ENCODE data around the gene JTB.

JTB gene

DNA sequence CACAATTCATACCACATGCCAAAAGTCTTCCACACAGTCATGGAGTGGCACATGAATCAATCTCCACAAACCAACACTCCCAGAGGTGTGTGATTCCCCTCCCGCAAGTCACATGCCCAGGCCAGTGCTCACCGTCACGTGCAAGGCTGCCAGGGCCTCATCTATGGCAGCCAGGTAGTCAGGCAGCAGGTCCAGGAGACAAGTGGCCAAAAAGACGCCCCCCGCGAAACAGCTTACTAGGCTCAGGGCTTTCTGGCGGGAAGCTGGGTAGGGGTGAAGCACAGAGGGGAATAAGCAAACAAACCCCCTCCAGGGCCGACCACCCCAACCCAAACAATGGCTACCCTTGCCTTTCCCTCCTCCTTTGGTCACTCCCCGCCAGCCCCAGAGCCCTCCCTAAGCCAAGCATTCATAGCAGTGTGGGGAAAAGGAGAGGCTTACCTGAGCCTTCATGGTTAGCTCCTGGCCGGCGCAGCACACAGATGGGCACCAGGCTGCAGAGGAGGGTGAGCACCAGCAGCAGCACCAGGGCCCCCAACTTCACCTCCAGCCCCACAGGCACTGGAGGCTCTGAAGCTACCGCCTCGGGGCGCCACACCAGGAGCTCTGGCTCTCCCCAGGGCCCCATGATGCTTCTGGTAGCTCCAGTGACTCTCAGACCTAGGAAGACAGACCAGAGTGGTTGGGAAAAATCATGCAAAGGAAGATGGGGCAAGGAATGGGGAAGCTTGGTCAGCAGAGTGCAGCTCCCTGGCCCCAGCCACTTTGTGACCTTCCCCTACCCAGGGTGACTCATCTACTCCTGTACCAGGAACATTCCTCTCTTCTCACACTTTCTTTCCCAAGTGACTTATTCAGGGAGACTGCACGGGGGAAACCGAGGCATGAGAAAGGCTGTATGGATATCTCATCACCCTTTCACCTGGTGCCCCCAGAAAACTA is 15.1 kb downstream of the JTB start:
- Histone ChIP-seq H2BK5ac (ENCODE audit: low read depth, low read length, poor library complexity, severe bottlenecking) (no peak overlapping the region), H3K27me3 (ENCODE audit: control insufficient read depth in 1 of 2, insufficient read depth in 1 of 2, low read length in 2 of 2) (no peaks in the 10 kb centered on the region), H4K8ac (ENCODE audit: low read length) (peak overlapping the region; percentile 65), H3K4me3 (ENCODE audit: insufficient read depth in 1 of 2, low read depth in 1 of 2, low read length in 2 of 2) (peak overlapping the region; percentile 72 to 97), H2AFZ (ENCODE audit: low read depth, low read length) (no peak overlapping the region), H3K14ac (ENCODE audit: low read length in 2 of 2) (peak overlapping the region in 1 of 2 experiments; percentile 89), H4K91ac (ENCODE audit: low read length) (peak overlapping the region; percentile 14), H2BK120ac (ENCODE audit: low read depth, low read length) (peak overlapping the region; percentile 56), H3K4me2 (ENCODE audit: low read length, poor library complexity, severe bottlenecking) (peak overlapping the region; percentile 83), H3K18ac (ENCODE audit: low read depth in 1 of 2, low read length in 2 of 2) (peak overlapping the region; percentile 34 to 75), H2AK5ac (ENCODE audit: low read length, severe bottlenecking) (no peak overlapping the region), H3K4ac (ENCODE audit: low read depth in 1 of 2, low read length in 2 of 2) (peak overlapping the region; percentile 9 to 93), H2BK15ac (ENCODE audit: low read depth, poor library complexity, severe bottlenecking) (no peak overlapping the region), H3K9me3 (ENCODE audit: control insufficient read depth, low read length) (no peaks in the 10 kb centered on the region), H3K4me1 (ENCODE audit: control insufficient read depth, insufficient read depth, low read depth, low read length) (peaks cover 7% of the 10 kb centered on the region), H3K9ac (ENCODE audit: low read length) (peak overlapping the region; percentile 92), H3K23ac (ENCODE audit: low read length in 2 of 2) (peak overlapping the region in 1 of 2 experiments; percentile 48), H2BK12ac (ENCODE audit: low read length in 2 of 2) (peak overlapping the region; percentile 14 to 81), H3K27ac (ENCODE audit: low read length, poor library complexity, severe bottlenecking) (peak overlapping the region; percentile 86), H3K36me3 (ENCODE audit: control insufficient read depth in 1 of 2, insufficient read depth in 2 of 2, low read depth in 1 of 2, low read length in 2 of 2) (peaks cover 16 to 24% of the 10 kb centered on the region in 2 experiments), H3K79me1 (replicated peaks; ENCODE audit: low read length, poor library complexity, severe bottlenecking) (peaks cover 10% of the 10 kb centered on the region)
- DNase-seq: peak; percentile 85
- 29% methylated on average over 12 of the region's 16 CpGs for WGBS

DNA sequence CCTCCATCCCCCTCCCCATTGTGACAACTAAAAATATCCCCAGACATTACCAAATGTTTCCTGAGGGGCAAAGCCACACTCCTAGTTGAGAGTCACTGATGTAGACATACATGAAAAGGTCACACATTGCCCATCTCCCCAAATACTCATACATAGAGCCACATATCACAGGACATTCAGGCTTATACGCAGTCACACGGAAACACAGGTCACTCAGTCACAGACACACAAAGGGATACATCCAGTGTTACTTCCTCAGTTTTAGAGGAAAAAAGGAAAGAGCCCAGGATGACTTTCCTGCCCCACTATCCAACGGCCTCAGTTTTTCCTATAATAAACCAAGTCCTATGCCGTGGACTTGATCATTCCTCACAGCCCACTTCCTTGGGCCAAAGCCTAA is 16.1 kb downstream of the JTB start:
- H3K36me3 ChIP-seq (ENCODE audit: control insufficient read depth in 1 of 2, insufficient read depth in 2 of 2, low read depth in 1 of 2, low read length in 2 of 2): peaks cover 16 to 24% of the 10 kb centered on the region in 2 experiments
- no peak overlapping the region for H3K4ac ChIP-seq (ENCODE audit: low read depth in 1 of 2, low read length in 2 of 2)
- H4K91ac ChIP-seq (ENCODE audit: low read length): no peak overlapping the region
- no peak overlapping the region for H3K27ac ChIP-seq (ENCODE audit: low read length, poor library complexity, severe bottlenecking)
- H3K23ac ChIP-seq (ENCODE audit: low read length in 2 of 2): no peak overlapping the region
- H4K8ac ChIP-seq (ENCODE audit: low read length): no peak overlapping the region
- H3K4me1 ChIP-seq (ENCODE audit: control insufficient read depth, insufficient read depth, low read depth, low read length): peaks cover 12% of the 10 kb centered on the region
- H3K27me3 ChIP-seq (ENCODE audit: control insufficient read depth in 1 of 2, insufficient read depth in 1 of 2, low read length in 2 of 2): no peaks in the 10 kb centered on the region
- H2BK120ac ChIP-seq (ENCODE audit: low read depth, low read length): no peak overlapping the region
- H2BK5ac ChIP-seq (ENCODE audit: low read depth, low read length, poor library complexity, severe bottlenecking): no peak overlapping the region
- peak overlapping the region in 1 of 2 experiments; percentile 97 for H3K4me3 ChIP-seq (ENCODE audit: insufficient read depth in 1 of 2, low read depth in 1 of 2, low read length in 2 of 2)
- no peak overlapping the region for H3K18ac ChIP-seq (ENCODE audit: low read depth in 1 of 2, low read length in 2 of 2)
- H2BK15ac ChIP-seq (ENCODE audit: low read depth, poor library complexity, severe bottlenecking): no peak overlapping the region
- peak overlapping the region; percentile 92 for H3K9ac ChIP-seq (ENCODE audit: low read length)
- WGBS: 93% methylated on average over 2 of the region's 4 CpGs
- H3K14ac ChIP-seq (ENCODE audit: low read length in 2 of 2): no peak overlapping the region
- H3K4me2 ChIP-seq (ENCODE audit: low read length, poor library complexity, severe bottlenecking): peak overlapping the region; percentile 83
- DNase-seq: no peak
- no peak overlapping the region for H2AK5ac ChIP-seq (ENCODE audit: low read length, severe bottlenecking)
- H2BK12ac ChIP-seq (ENCODE audit: low read length in 2 of 2): no peak overlapping the region
- no peak overlapping the region for H2AFZ ChIP-seq (ENCODE audit: low read depth, low read length)
- peaks cover 10% of the 10 kb centered on the region for H3K79me1 ChIP-seq (replicated peaks; ENCODE audit: low read length, poor library complexity, severe bottlenecking)
- H3K9me3 ChIP-seq (ENCODE audit: control insufficient read depth, low read length): no peaks in the 10 kb centered on the region

DNA sequence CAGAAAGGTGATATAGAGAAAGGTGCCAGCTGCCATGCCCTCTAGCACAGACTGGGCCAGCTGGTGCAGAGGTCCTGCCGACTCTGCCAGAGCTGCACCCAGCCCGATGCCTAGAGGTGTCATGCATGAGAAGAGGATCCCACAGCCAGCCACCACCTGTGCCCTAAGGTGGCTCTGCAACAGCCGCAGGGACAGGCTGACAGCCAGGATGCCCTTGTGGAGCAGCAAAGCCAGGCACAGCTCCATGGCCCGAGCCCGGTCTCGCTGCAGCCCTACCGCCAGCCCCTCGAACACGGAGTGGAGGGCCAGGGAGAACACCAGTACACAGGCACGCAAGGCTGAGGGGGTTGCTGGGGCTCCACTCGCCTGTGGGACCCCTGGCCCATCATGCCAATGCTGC is 17.3 kb downstream of the JTB start:
- Histone ChIP-seq H3K4me1 (ENCODE audit: control insufficient read depth, insufficient read depth, low read depth, low read length) (peaks cover 21% of the 10 kb centered on the region), H2BK120ac (ENCODE audit: low read depth, low read length) (no peak overlapping the region), H3K4me2 (ENCODE audit: low read length, poor library complexity, severe bottlenecking) (no peak overlapping the region), H3K27me3 (ENCODE audit: control insufficient read depth in 1 of 2, insufficient read depth in 1 of 2, low read length in 2 of 2) (no peaks in the 10 kb centered on the region), H3K4me3 (ENCODE audit: insufficient read depth in 1 of 2, low read depth in 1 of 2, low read length in 2 of 2) (no peak overlapping the region), H3K36me3 (ENCODE audit: control insufficient read depth in 1 of 2, insufficient read depth in 2 of 2, low read depth in 1 of 2, low read length in 2 of 2) (peaks cover 16 to 24% of the 10 kb centered on the region in 2 experiments), H3K4ac (ENCODE audit: low read depth in 1 of 2, low read length in 2 of 2) (no peak overlapping the region), H3K79me1 (replicated peaks; ENCODE audit: low read length, poor library complexity, severe bottlenecking) (peaks cover 10% of the 10 kb centered on the region), H4K91ac (ENCODE audit: low read length) (no peak overlapping the region), H3K23ac (ENCODE audit: low read length in 2 of 2) (peak overlapping the region in 1 of 2 experiments; percentile 14), H2BK15ac (ENCODE audit: low read depth, poor library complexity, severe bottlenecking) (no peak overlapping the region), H3K18ac (ENCODE audit: low read depth in 1 of 2, low read length in 2 of 2) (no peak overlapping the region), H3K9me3 (ENCODE audit: control insufficient read depth, low read length) (no peaks in the 10 kb centered on the region), H2BK12ac (ENCODE audit: low read length in 2 of 2) (peak overlapping the region in 1 of 2 experiments; percentile 49), H2AFZ (ENCODE audit: low read depth, low read length) (no peak overlapping the region), H3K27ac (ENCODE audit: low read length, poor library complexity, severe bottlenecking) (no peak overlapping the region), H4K8ac (ENCODE audit: low read length) (no peak overlapping the region), H3K9ac (ENCODE audit: low read length) (no peak overlapping the region), H2BK5ac (ENCODE audit: low read depth, low read length, poor library complexity, severe bottlenecking) (no peak overlapping the region), H3K14ac (ENCODE audit: low read length in 2 of 2) (no peak overlapping the region), H2AK5ac (ENCODE audit: low read length, severe bottlenecking) (no peak overlapping the region)
- no peak for DNase-seq
- 98% methylated on average over 11 of the region's 11 CpGs for WGBS

GRCh38 chr1:153959454-153959853 is 18.0 kb downstream of the JTB start:
- Histone ChIP-seq H3K4ac (ENCODE audit: low read depth in 1 of 2, low read length in 2 of 2) (no peak overlapping the region), H3K9ac (ENCODE audit: low read length) (peak overlapping the region; percentile 96), H2AFZ (ENCODE audit: low read depth, low read length) (no peak overlapping the region), H3K14ac (ENCODE audit: low read length in 2 of 2) (no peak overlapping the region), H2BK5ac (ENCODE audit: low read depth, low read length, poor library complexity, severe bottlenecking) (no peak overlapping the region), H3K27ac (ENCODE audit: low read length, poor library complexity, severe bottlenecking) (no peak overlapping the region), H3K23ac (ENCODE audit: low read length in 2 of 2) (no peak overlapping the region), H2BK120ac (ENCODE audit: low read depth, low read length) (no peak overlapping the region), H3K18ac (ENCODE audit: low read depth in 1 of 2, low read length in 2 of 2) (no peak overlapping the region), H3K79me1 (replicated peaks; ENCODE audit: low read length, poor library complexity, severe bottlenecking) (peaks cover 13% of the 10 kb centered on the region), H3K36me3 (ENCODE audit: control insufficient read depth in 1 of 2, insufficient read depth in 2 of 2, low read depth in 1 of 2, low read length in 2 of 2) (peaks cover 23 to 28% of the 10 kb centered on the region in 2 experiments), H2BK15ac (ENCODE audit: low read depth, poor library complexity, severe bottlenecking) (peak overlapping the region; percentile 6), H2BK12ac (ENCODE audit: low read length in 2 of 2) (no peak overlapping the region), H3K4me2 (ENCODE audit: low read length, poor library complexity, severe bottlenecking) (no peak overlapping the region), H4K91ac (ENCODE audit: low read length) (no peak overlapping the region), H3K4me1 (ENCODE audit: control insufficient read depth, insufficient read depth, low read depth, low read length) (peaks cover 21% of the 10 kb centered on the region), H3K9me3 (ENCODE audit: control insufficient read depth, low read length) (no peaks in the 10 kb centered on the region), H3K27me3 (ENCODE audit: control insufficient read depth in 1 of 2, insufficient read depth in 1 of 2, low read length in 2 of 2) (no peaks in the 10 kb centered on the region), H4K8ac (ENCODE audit: low read length) (no peak overlapping the region), H2AK5ac (ENCODE audit: low read length, severe bottlenecking) (no peak overlapping the region), H3K4me3 (ENCODE audit: insufficient read depth in 1 of 2, low read depth in 1 of 2, low read length in 2 of 2) (no peak overlapping the region)
- DNase-seq: no peak
- WGBS: 96% methylated on average over 3 of the region's 3 CpGs
